ENCODE results near the gene CFAP210.

CFAP210 gene

GRCh38 chr2:169676850-169677249, 17.4 kb downstream of the CFAP210 start:
- no peaks in the 10 kb centered on the region for H3K36me3 ChIP-seq
- no peaks in the 10 kb centered on the region for H3K27me3 ChIP-seq
- TF ChIP-seq Cebpa-rat (IDR thresholded peaks at IDR 0.05) = no peak
- H3K9ac ChIP-seq = no peak overlapping the region
- no peaks in the 10 kb centered on the region for H3K4me1 ChIP-seq
- H3K9me3 ChIP-seq = no peaks in the 10 kb centered on the region
- H3K4me3 ChIP-seq = no peak overlapping the region
- H3K27ac ChIP-seq = no peak overlapping the region
- H3K4me2 ChIP-seq = no peak overlapping the region
- H4K20me1 ChIP-seq = no peaks in the 10 kb centered on the region

GRCh38 chr2:169676357-169676756, 17.8 kb downstream of the CFAP210 start:
- Histone ChIP-seq H3K4me1 (no peaks in the 10 kb centered on the region), H3K9me3 (no peaks in the 10 kb centered on the region), H3K27me3 (no peaks in the 10 kb centered on the region), H3K4me3 (no peak overlapping the region), H3K4me2 (no peak overlapping the region), H3K36me3 (no peaks in the 10 kb centered on the region), H3K9ac (no peak overlapping the region), H4K20me1 (no peaks in the 10 kb centered on the region), H3K27ac (no peak overlapping the region)
- no peak for TF ChIP-seq Cebpa-rat (IDR thresholded peaks at IDR 0.05)

- Histone ChIP-seq H3K9me3 (no peaks in the 10 kb centered on the region), H3K27me3 (no peaks in the 10 kb centered on the region), H4K20me1 (no peaks in the 10 kb centered on the region), H3K27ac (no peak overlapping the region), H3K36me3 (no peaks in the 10 kb centered on the region), H3K9ac (no peak overlapping the region), H3K4me3 (no peak overlapping the region), H3K4me2 (no peak overlapping the region), H3K4me1 (no peaks in the 10 kb centered on the region)
- no peak for TF ChIP-seq Cebpa-rat (IDR thresholded peaks at IDR 0.05)
Observed at GRCh38 chr2:169673921-169674320, 20.3 kb downstream of the CFAP210 start.

- no peaks in the 10 kb centered on the region for H3K9me3 ChIP-seq
- no peak overlapping the region for H3K4me3 ChIP-seq
- H3K36me3 ChIP-seq = no peaks in the 10 kb centered on the region
- H3K27ac ChIP-seq = no peak overlapping the region
- no peaks in the 10 kb centered on the region for H3K27me3 ChIP-seq
- no peak overlapping the region for H3K4me2 ChIP-seq
- no peak overlapping the region for H3K9ac ChIP-seq
- H4K20me1 ChIP-seq = no peaks in the 10 kb centered on the region
- H3K4me1 ChIP-seq = no peaks in the 10 kb centered on the region
- no peak for TF ChIP-seq Cebpa-rat (IDR thresholded peaks at IDR 0.05)
Observed at GRCh38 chr2:169673106-169673505, 21.1 kb downstream of the CFAP210 start.

- no peak for TF ChIP-seq Cebpa-rat (IDR thresholded peaks at IDR 0.05)
- no peaks in the 10 kb centered on the region for H3K36me3 ChIP-seq
Observed at GRCh38 chr2:169672406-169672805, 21.8 kb downstream of the CFAP210 start.

GRCh38 chr2:169670937-169671336, 23.3 kb downstream of the CFAP210 start:
- Histone ChIP-seq H4K20me1 (no peaks in the 10 kb centered on the region), H3K4me1 (no peaks in the 10 kb centered on the region), H3K9ac (no peak overlapping the region), H3K4me2 (no peak overlapping the region), H3K4me3 (no peak overlapping the region), H3K27ac (no peak overlapping the region), H3K27me3 (no peaks in the 10 kb centered on the region), H3K9me3 (no peaks in the 10 kb centered on the region), H3K36me3 (no peaks in the 10 kb centered on the region)
- TF ChIP-seq Cebpa-rat (IDR thresholded peaks at IDR 0.05) = no peak

More at GRCh38 chr2:169672406-169672805, 21.8 kb downstream of the CFAP210 start:
- Histone ChIP-seq H4K20me1 (no peaks in the 10 kb centered on the region), H3K4me3 (no peak overlapping the region), H3K9ac (no peak overlapping the region), H3K4me1 (no peaks in the 10 kb centered on the region), H3K27me3 (no peaks in the 10 kb centered on the region), H3K4me2 (no peak overlapping the region), H3K27ac (no peak overlapping the region), H3K9me3 (no peaks in the 10 kb centered on the region)

GRCh38 chr2:169670215-169670651, 24.0 kb downstream of the CFAP210 start:
- TF ChIP-seq Cebpa-rat (IDR thresholded peaks at IDR 0.05) = no peak
- H3K9me3 ChIP-seq = no peaks in the 10 kb centered on the region
- no peak overlapping the region for H3K4me2 ChIP-seq
- no peaks in the 10 kb centered on the region for H3K27me3 ChIP-seq
- no peak overlapping the region for H3K27ac ChIP-seq
- no peaks in the 10 kb centered on the region for H4K20me1 ChIP-seq
- H3K9ac ChIP-seq = no peak overlapping the region
- no peaks in the 10 kb centered on the region for H3K36me3 ChIP-seq
- H3K4me1 ChIP-seq = no peaks in the 10 kb centered on the region
- no peak overlapping the region for H3K4me3 ChIP-seq

GRCh38 chr2:169667583-169667982, 26.6 kb downstream of the CFAP210 start:
- Histone ChIP-seq H4K20me1 (no peaks in the 10 kb centered on the region), H3K27ac (no peak overlapping the region), H3K4me3 (no peak overlapping the region), H3K4me1 (no peaks in the 10 kb centered on the region), H3K27me3 (no peaks in the 10 kb centered on the region), H3K36me3 (no peaks in the 10 kb centered on the region), H3K9ac (no peak overlapping the region), H3K9me3 (no peaks in the 10 kb centered on the region), H3K4me2 (no peak overlapping the region)
- TF ChIP-seq Cebpa-rat (IDR thresholded peaks at IDR 0.05) = no peak

GRCh38 chr2:169664978-169665930, 29.0 kb downstream of the CFAP210 start:
- Histone ChIP-seq H3K9me3 (no peaks in the 10 kb centered on the region), H4K20me1 (no peaks in the 10 kb centered on the region), H3K36me3 (no peaks in the 10 kb centered on the region), H3K4me2 (no peak overlapping the region), H3K4me1 (peaks cover 12% of the 10 kb centered on the region), H3K27me3 (no peaks in the 10 kb centered on the region), H3K4me3 (no peak overlapping the region), H3K27ac (no peak overlapping the region), H3K9ac (no peak overlapping the region)
- TF ChIP-seq Cebpa-rat (IDR thresholded peaks at IDR 0.05) = no peak

- Histone ChIP-seq H3K4me3 (no peak overlapping the region), H3K9ac (no peak overlapping the region), H3K4me1 (peaks cover 14% of the 10 kb centered on the region), H3K36me3 (no peaks in the 10 kb centered on the region), H4K20me1 (no peaks in the 10 kb centered on the region), H3K9me3 (no peaks in the 10 kb centered on the region), H3K4me2 (no peak overlapping the region), H3K27me3 (no peaks in the 10 kb centered on the region), H3K27ac (no peak overlapping the region)
- TF ChIP-seq Cebpa-rat (IDR thresholded peaks at IDR 0.05) = no peak
Observed at GRCh38 chr2:169664600-169664977, 29.6 kb downstream of the CFAP210 start.

Measured in BLaER1 (cell line).